HCT116 (cell line): ENCODE data around the gene LY6G5B. TPM values are rescaled to one million over a fixed set of nuclear protein-coding genes. Genes with fewer than 3 reads are reported as not detected.
A peak's percentile ranks its signal among the peaks of the same experiment; 100 is the strongest.

ENCODE experiments used
- ATAC-seq: fragments of 200-7000 bp; cut with Tn5 transposase; 2 replicates; pipeline ENCODE4 v1.9.1; 2020; ENCODE audit warnings: mild to moderate bottlenecking, moderate library complexity
- BruUV-seq: library from RNA; stranded (reverse); fragments of 400-500 nt; replicated peaks from 2 replicates; lab custom pipeline; 2021; lab: Mats Ljungman, UMichigan
- CTCF ChIA-PET: fragments of 300-600 bp; sonication (Branson Sonifier 250); formaldehyde crosslinking; loops from one replicate; lab custom pipeline; 2021; ENCODE audit warnings: antibody characterized with exemption; lab: Charles Lee
- POLR2A ChIA-PET: fragments of 300-600, 350-600 bp; sonication (Branson Sonifier 250); formaldehyde crosslinking; loops from one replicate; lab custom pipeline; 2021; ENCODE audit warnings: antibody characterized with exemption; lab: Charles Lee
- RAD21 ChIA-PET, 2 experiments: fragments of 300-600 bp; sonication (Branson Sonifier 250); formaldehyde crosslinking; loops; one replicate each; lab custom pipeline; 2023; ENCODE audit warnings: low total read pairs in 2 of 2; ENCODE audit not compliant: uncharacterized antibody in 2 of 2, unreplicated experiment in 2 of 2, low non-redundant PET in 1 of 2; lab: Charles Lee
- DNase-seq: peaks from one replicate; pipeline ENCODE4 v3.0.0-alpha.2; 2010; ENCODE audit warnings: low read depth, low spot score
- H2AFZ ChIP-seq: fragments of 200-600 bp; shearing (Covaris generic), sonication (generic); 2 replicates; pipeline ENCODE4 v1.6.1; 2017; ENCODE audit warnings: low read depth, mixed run types, mixed read lengths, antibody characterized with exemption, low read length; ENCODE audit not compliant: poor library complexity, severe bottlenecking
- H3K27ac ChIP-seq: 2 replicates; pipeline ENCODE4 v1.5.1; 2012; ENCODE audit warnings: low read depth, low read length
- H3K27me3 ChIP-seq: fragments of 200-600 bp; sonication (generic); 2 replicates; pipeline ENCODE4 v1.6.1; 2016; ENCODE audit warnings: mixed run types, low read length, mixed read lengths; ENCODE audit not compliant: insufficient read depth
- H3K36me3 ChIP-seq, 2 experiments: fragments of 200-500 bp in 1 of 2; fragments of 200-600 bp in 1 of 2; sonication (Bioruptor generic) in 1 of 2; sonication (generic) in 1 of 2; 2 replicates each; pipeline versions ENCODE4 v1.5.1 to v1.6.1; 2014 to 2016; ENCODE audit warnings: low read length in 2 of 2, inconsistent platforms in 1 of 2, mixed read lengths in 1 of 2, mixed run types in 1 of 2; ENCODE audit not compliant: insufficient read depth in 2 of 2, control insufficient read depth in 1 of 2
- H3K4me1 ChIP-seq, 2 experiments: fragments of 200-600 bp in 1 of 2; sonication (generic) in 1 of 2; 2 replicates each; pipeline versions ENCODE4 v1.5.1 to v1.6.1; 2012 to 2017; ENCODE audit warnings: low read length in 2 of 2, inconsistent platforms in 1 of 2, mild to moderate bottlenecking in 1 of 2, mixed read lengths in 1 of 2, mixed run types in 1 of 2, moderate library complexity in 1 of 2; ENCODE audit not compliant: insufficient read depth in 2 of 2, control insufficient read depth in 1 of 2
- H3K4me2 ChIP-seq: fragments of 200-600 bp; sonication (generic); 2 replicates; pipeline ENCODE4 v1.6.1; 2017; ENCODE audit warnings: mixed run types, low read length, mixed read lengths
- H3K4me3 ChIP-seq, 2 experiments: fragments of 200-600 bp in 1 of 2; sonication (generic) in 1 of 2; replicated peaks in 1 of 2; 2 replicates each; pipeline ENCODE4 v1.5.1; 2011 to 2016; ENCODE audit warnings: low read length in 2 of 2, control low read depth in 1 of 2, low read depth in 1 of 2, mild to moderate bottlenecking in 1 of 2, mixed read lengths in 1 of 2, mixed run types in 1 of 2
- H3K79me2 ChIP-seq: fragments of 200-600 bp; sonication (generic); 2 replicates; pipeline ENCODE4 v1.6.1; 2017; ENCODE audit warnings: mild to moderate bottlenecking, mixed run types, low read length, moderate library complexity, mixed read lengths; ENCODE audit not compliant: insufficient read depth
- H3K9ac ChIP-seq: fragments of 200-600 bp; sonication (generic); 2 replicates; pipeline ENCODE4 v1.6.1; 2016; ENCODE audit warnings: low read length, mixed read lengths
- H3K9me2 ChIP-seq: fragments of 200-600 bp; sonication (generic), shearing (Covaris generic); 2 replicates; pipeline ENCODE4 v1.6.1; 2017; ENCODE audit warnings: mixed run types, mild to moderate bottlenecking, moderate library complexity; ENCODE audit not compliant: insufficient read depth
- H3K9me3 ChIP-seq, 2 experiments: fragments of 200-500 bp in 1 of 2; fragments of 200-600 bp in 1 of 2; sonication (Bioruptor generic) in 1 of 2; sonication (generic) in 1 of 2; 2 replicates each; pipeline ENCODE4 v1.6.1; 2014 to 2017; ENCODE audit warnings: low read length in 2 of 2, mixed read lengths in 2 of 2, inconsistent platforms in 1 of 2, low read depth in 1 of 2, mild to moderate bottlenecking in 1 of 2, mixed run types in 1 of 2, moderate library complexity in 1 of 2; ENCODE audit not compliant: control insufficient read depth in 1 of 2, insufficient read depth in 1 of 2
- H4K20me1 ChIP-seq: fragments of 200-600 bp; sonication (generic), shearing (Covaris generic); 2 replicates; pipeline ENCODE4 v1.6.1; 2017; ENCODE audit warnings: mixed run types, mild to moderate bottlenecking, moderate library complexity; ENCODE audit not compliant: insufficient read depth
- ATF3 ChIP-seq: IDR thresholded peaks from 2 replicates; pipeline ENCODE4 v1.6.1; 2012
- CBX3 ChIP-seq: IDR thresholded peaks from 2 replicates; pipeline ENCODE4 v1.6.1; 2012; ENCODE audit warnings: low read depth
- CEBPB ChIP-seq: IDR thresholded peaks from 2 replicates; pipeline ENCODE4 v1.6.1; 2012; ENCODE audit warnings: low read depth
- CTCF ChIP-seq, 3 experiments: fragments of 200-600 bp in 1 of 3; sonication (generic) in 1 of 3; IDR thresholded peaks in 2 of 3; conservative IDR thresholded peaks in 1 of 3; 2 replicates each; pipeline ENCODE4 v1.5.1; 2012 to 2017; ENCODE audit warnings: low read depth in 2 of 3, low read length in 2 of 3, antibody characterized with exemption in 1 of 3, borderline replicate concordance in 1 of 3, control low read depth in 1 of 3, mild to moderate bottlenecking in 1 of 3, mixed read lengths in 1 of 3, mixed run types in 1 of 3, moderate library complexity in 1 of 3; ENCODE audit not compliant: insufficient read depth in 1 of 3
- EGR1 ChIP-seq: IDR thresholded peaks from 2 replicates; pipeline ENCODE4 v1.6.1; 2012; ENCODE audit warnings: low read depth
- ELF1 ChIP-seq: IDR thresholded peaks from 2 replicates; pipeline ENCODE4 v1.6.1; 2012; ENCODE audit warnings: low read depth, borderline replicate concordance
- EZH2 ChIP-seq: fragments of 200-600 bp; sonication (generic); IDR thresholded peaks from 2 replicates; pipeline ENCODE4 v1.6.1; 2017; ENCODE audit warnings: antibody characterized with exemption, mixed run types
- EZH2phosphoT487 ChIP-seq: fragments of 200-600 bp; IDR thresholded peaks from 2 replicates; pipeline ENCODE4 v1.6.1; 2018; ENCODE audit warnings: antibody characterized with exemption, borderline replicate concordance
- FOSL1 ChIP-seq: IDR thresholded peaks from 2 replicates; pipeline ENCODE4 v1.6.1; 2012; ENCODE audit warnings: low read depth
- JUND ChIP-seq: IDR thresholded peaks from 2 replicates; pipeline ENCODE4 v1.6.1; 2012
- MAX ChIP-seq: IDR thresholded peaks from 2 replicates; pipeline ENCODE4 v1.6.1; 2012
- POLR2A ChIP-seq: IDR thresholded peaks from 2 replicates; pipeline ENCODE4 v1.7.0; 2011; ENCODE audit warnings: borderline replicate concordance; ENCODE audit not compliant: insufficient read depth, insufficient read length; ENCODE audit errors: extremely low read depth
- POLR2AphosphoS5 ChIP-seq: IDR thresholded peaks from 2 replicates; pipeline ENCODE4 v1.6.1; 2011; ENCODE audit warnings: mild to moderate bottlenecking, low read depth, low read length, moderate library complexity
- RAD21 ChIP-seq: IDR thresholded peaks from 2 replicates; pipeline ENCODE4 v1.6.1; 2012; ENCODE audit warnings: low read depth, mild to moderate bottlenecking
- SIN3A ChIP-seq: IDR thresholded peaks from 2 replicates; pipeline ENCODE4 v1.6.1; 2012; ENCODE audit warnings: low read depth
- SP1 ChIP-seq: IDR thresholded peaks from 2 replicates; pipeline ENCODE4 v1.6.1; 2012; ENCODE audit warnings: low read depth
- SRF ChIP-seq: IDR thresholded peaks from 2 replicates; pipeline ENCODE4 v1.6.1; 2012; ENCODE audit warnings: low read depth
- TCF7L2 ChIP-seq: IDR thresholded peaks from 2 replicates; pipeline ENCODE4 v1.7.0; 2011; ENCODE audit warnings: borderline replicate concordance, inconsistent platforms; ENCODE audit not compliant: insufficient read depth, insufficient read length; ENCODE audit errors: extremely low read depth
- YY1 ChIP-seq: IDR thresholded peaks from 2 replicates; pipeline ENCODE4 v1.6.1; 2011; ENCODE audit warnings: low read length, low read depth, moderate library complexity, mild to moderate bottlenecking; ENCODE audit not compliant: insufficient replicate concordance; ENCODE audit errors: extremely low read depth
- ZBTB33 ChIP-seq: IDR thresholded peaks from 2 replicates; pipeline ENCODE4 v1.6.1; 2011; ENCODE audit warnings: mild to moderate bottlenecking, low read length, moderate library complexity; ENCODE audit not compliant: insufficient replicate concordance; ENCODE audit errors: extremely low read depth
- ZFX ChIP-seq: fragments of 450-650 bp; IDR thresholded peaks from 2 replicates; pipeline ENCODE4 v1.6.1; 2017
- ZNF274 ChIP-seq: fragments of 200-500 bp; sonication (Bioruptor generic); IDR thresholded peaks from 2 replicates; pipeline ENCODE4 v1.6.1; 2014; ENCODE audit warnings: mild to moderate bottlenecking, low read depth, low read length, inconsistent platforms
- intact Hi-C: fragments of 100-400 bp; cut with micrococcal nuclease; formaldehyde crosslinking; loops from 2 replicates; pipeline ENCODE4 v1.10.0; 2022
- total RNA-seq: library from RNA; stranded (reverse); gene quantifications from one replicate; pipeline ENCODE4 v1.2.1, GENCODE V29; 2021; ENCODE audit not compliant: unreplicated experiment

LY6G5B gene
- total RNA-seq, 1 experiment from 2014 or later: 15.4 TPM

GRCh38 chr6:31620586-31621319 is 49.0 kb upstream of the LY6G5B start, which contains the start of gene PRRC2A:
PRRC2A (plus strand) TSS chr6:31620715; CDS start chr6:31622790, 2,075 bp downstream.
- ChIA-PET POLR2A (interaction anchor here (0.7 to 1.6 kb wide), 5 partner anchors 8 to 207 kb away, joined by 3 to 4 read pairs (median 3); partner anchors contain the start of genes C6orf47 and HSPA1B), RAD21 (no interaction called here), CTCF (interaction anchor here (1.0 to 1.3 kb wide), 2 partner anchors 22 to 40 kb away, joined by 3 to 5 read pairs; no protein-coding TSS in a partner anchor)
- H3K27me3 ChIP-seq: no peaks in the 10 kb centered on the region
- H3K36me3 ChIP-seq: peaks cover 13 to 44% of the 10 kb centered on the region in 2 experiments
- H3K79me2 ChIP-seq: peaks cover 49% of the 10 kb centered on the region
- no TSS peak for BruUV-seq
- H3K9me2 ChIP-seq: no peaks in the 10 kb centered on the region
- DNase-seq: peak; percentile 47
- no peaks in the 10 kb centered on the region for H3K9me3 ChIP-seq
- H3K4me3 ChIP-seq: peak within 1 kb of the TSS; percentile 99 to 100
- no peaks in the 10 kb centered on the region for H4K20me1 ChIP-seq
- ATAC-seq: peak; percentile 75
- intact Hi-C loops: loop anchor here (1.0 kb wide), 2 partner anchors 32 to 74 kb away; partner anchors contain the start of genes ATP6V1G2 and BAG6
- peaks cover 6 to 18% of the 10 kb centered on the region in 2 experiments; a peak in 3 of 4 replicates for H3K4me1 ChIP-seq
- no peak within 1 kb of the TSS for H2AFZ ChIP-seq
- H3K4me2 ChIP-seq: peak within 1 kb of the TSS; percentile 91
- H3K9ac ChIP-seq: peak within 1 kb of the TSS; percentile 98
- peak within 1 kb of the TSS; percentile 90 for H3K27ac ChIP-seq
- TF ChIP-seq MAX: no peak
- peak; percentile 71 for TF ChIP-seq POLR2AphosphoS5
- no peak for TF ChIP-seq ELF1
- TF ChIP-seq CBX3: no peak
- no peak for TF ChIP-seq ZNF274
- TF ChIP-seq SP1: 0 out of 2 replicates have a peak, but pooled peaks have one; percentile 54
- no peak for TF ChIP-seq ATF3
- no peak for TF ChIP-seq POLR2A
- TF ChIP-seq CTCF (IDR thresholded peaks at IDR 0.05 in 2 of 3, conservative IDR thresholded peaks at IDR 0.05 in 1 of 3; ENCODE audit: borderline replicate concordance in 1 of 3, insufficient read depth in 1 of 3, low read depth in 2 of 3, low read length in 2 of 3): no peak
- TF ChIP-seq EZH2: no peak
- TF ChIP-seq TCF7L2: no peak
- no peak for TF ChIP-seq FOSL1
- TF ChIP-seq EGR1: peak; percentile 82
- no peak for TF ChIP-seq RAD21
- no peak for TF ChIP-seq EZH2phosphoT487
- TF ChIP-seq SRF: no peak
- TF ChIP-seq SIN3A: no peak
- no peak for TF ChIP-seq ZBTB33
- no peak for TF ChIP-seq CEBPB
- peak; percentile 87 for TF ChIP-seq YY1
- peak; percentile 77; the same call in 1 of the 2 replicates for TF ChIP-seq ZFX
- TF ChIP-seq JUND: no peak
